ENCODE results near the gene FBXW11.
"Not testable (repeated sequence)": the region's sequence is repeated elsewhere in the genome, so short reads cannot be mapped to it uniquely, and the experiment has no call there.

Gene FBXW11

GRCh38 chr5:171906703-171907590, 99.5 kb downstream of the FBXW11 start:
- DNase-seq = no peak

GRCh38 chr5:171906066-171906570, 100.3 kb downstream of the FBXW11 start:
- no peak for DNase-seq

- no peak for DNase-seq
Observed at GRCh38 chr5:171904886-171905285, 101.6 kb downstream of the FBXW11 start.

GRCh38 chr5:171901764-171902163, 104.7 kb downstream of the FBXW11 start:
- no peak for DNase-seq

GRCh38 chr5:171899792-171900191, 106.6 kb downstream of the FBXW11 start:
- DNase-seq = no peak

GRCh38 chr5:171898879-171899278, 107.6 kb downstream of the FBXW11 start:
- DNase-seq = no peak

GRCh38 chr5:171898386-171898785, 108.1 kb downstream of the FBXW11 start:
- DNase-seq = no peak

- no peak for DNase-seq
Observed at GRCh38 chr5:171897231-171897630, 109.2 kb downstream of the FBXW11 start.

- DNase-seq = no peak
Observed at GRCh38 chr5:171895081-171895480, 111.4 kb downstream of the FBXW11 start.

GRCh38 chr5:171893290-171893886, 113.0 kb downstream of the FBXW11 start:
- DNase-seq = no peak

- no peak for DNase-seq
Observed at GRCh38 chr5:171891595-171891994, 114.8 kb downstream of the FBXW11 start.

- DNase-seq = no peak
Observed at GRCh38 chr5:171891150-171891549, 115.3 kb downstream of the FBXW11 start.

- no peak for DNase-seq
Observed at GRCh38 chr5:171888051-171888481, 118.4 kb downstream of the FBXW11 start.

GRCh38 chr5:171886037-171886436, 120.4 kb downstream of the FBXW11 start:
- DNase-seq = not testable (repeated sequence)

GRCh38 chr5:171882118-171882517, 124.3 kb downstream of the FBXW11 start:
- DNase-seq = no peak

- no peak for DNase-seq
Observed at GRCh38 chr5:171874234-171874633, 132.2 kb downstream of the FBXW11 start.

- no peak for DNase-seq
Observed at GRCh38 chr5:171872666-171873065, 133.8 kb downstream of the FBXW11 start.

GRCh38 chr5:171871711-171872110, 134.7 kb downstream of the FBXW11 start:
- DNase-seq = no peak

- no peak for DNase-seq
Observed at GRCh38 chr5:171869956-171870355, 136.5 kb downstream of the FBXW11 start.

- DNase-seq = no peak
Observed at GRCh38 chr5:171868236-171868635, 138.2 kb downstream of the FBXW11 start.

GRCh38 chr5:171867786-171868185, 138.7 kb downstream of the FBXW11 start:
- no peak for DNase-seq

- no peak for DNase-seq
Observed at GRCh38 chr5:171865471-171865870, 141.0 kb downstream of the FBXW11 start.

GRCh38 chr5:171863935-171864334, 142.5 kb downstream of the FBXW11 start:
- DNase-seq = no peak

GRCh38 chr5:171862624-171863023, 143.8 kb downstream of the FBXW11 start:
- no peak for DNase-seq
